Ovary (tissue), 3 donors: ENCODE measurements around the gene CEP89.
"Not testable (repeated sequence)": the region's sequence is repeated elsewhere in the genome, so short reads cannot be mapped to it uniquely, and the experiment has no call there.

Experiments
- CTCF ChIP-seq, 3 donors: fragments of 450-650 bp in 2 of 3; fragments of 200-600 bp in 1 of 3; IDR thresholded peaks; one replicate each; pipeline versions ENCODE4 v1.5.1 to v1.8.0; 2016 to 2022; ENCODE audit warnings: antibody characterized with exemption in 3 of 3, mild to moderate bottlenecking in 1 of 3
- EP300 ChIP-seq: sonication (generic); formaldehyde crosslinking; IDR thresholded peaks from one replicate; pipeline ENCODE4 v1.6.1; 2017; ENCODE audit warnings: antibody characterized with exemption
- POLR2A ChIP-seq: fragments of 450-650 bp; IDR thresholded peaks from one replicate; pipeline ENCODE4 v1.6.1; 2017; ENCODE audit warnings: antibody characterized with exemption, mild to moderate bottlenecking, moderate library complexity
- donor health status: DM: no; HTN: no; CAD: no.

- TF ChIP-seq POLR2A; CTCF (IDR thresholded peaks at IDR 0.05); EP300: not testable (repeated sequence)
Measured at GRCh38 chr19:33003424-33004024, 31.8 kb upstream of the CEP89 start.
